Muscle layer of duodenum (tissue), 2 donors: ENCODE results near the gene ACADVL.
"Not testable (repeated sequence)": the region's sequence is repeated elsewhere in the genome, so short reads cannot be mapped to it uniquely, and the experiment has no call there.

ENCODE experiments used
- H3K27ac ChIP-seq: one replicate; pipeline ENCODE4 v1.7.0; 2013; ENCODE audit warnings: mild to moderate bottlenecking, low read length
- H3K27me3 ChIP-seq: one replicate; pipeline ENCODE4 v1.7.0; 2013; ENCODE audit warnings: low read depth, mild to moderate bottlenecking, control low read depth, low read length
- H3K36me3 ChIP-seq, 2 donors: one replicate each; pipeline ENCODE4 v1.7.0; 2013; ENCODE audit warnings: low read length in 2 of 2, control low read depth in 1 of 2, mild to moderate bottlenecking in 1 of 2; ENCODE audit not compliant: insufficient read depth in 2 of 2, control insufficient read depth in 1 of 2
- H3K4me1 ChIP-seq, 2 donors: one replicate each; pipeline ENCODE4 v1.7.0; 2013; ENCODE audit warnings: low read length in 2 of 2, mild to moderate bottlenecking in 2 of 2, control low read depth in 1 of 2, moderate library complexity in 1 of 2; ENCODE audit not compliant: insufficient read depth in 2 of 2, control insufficient read depth in 1 of 2
- H3K4me3 ChIP-seq, 2 donors: one replicate each; pipeline ENCODE4 v1.7.0; 2013; ENCODE audit warnings: low read length in 2 of 2, low read depth in 1 of 2, mild to moderate bottlenecking in 1 of 2
- H3K9me3 ChIP-seq, 2 donors: one replicate each; pipeline ENCODE4 v1.7.0; 2013; ENCODE audit warnings: low read length in 2 of 2, control low read depth in 1 of 2, mild to moderate bottlenecking in 1 of 2; ENCODE audit not compliant: control insufficient read depth in 1 of 2
- donor health status: healthy.

ACADVL gene

GRCh38 chr17:7219812-7220592, at the start of gene ACADVL, which contains the start of gene DLG4:
Gene ACADVL (plus strand): TSS chr17:7219938. CDS start chr17:7219985, 47 bp downstream.
Gene DLG4 (minus strand): TSS chr17:7219836.
- peak within 1 kb of the TSS; percentile 88 to 90 for H3K4me3 ChIP-seq
- H3K27me3 ChIP-seq = no peaks in the 10 kb centered on the region
- peaks cover 16 to 25% of the 10 kb centered on the region in 2 donors for H3K36me3 ChIP-seq
- no peaks in the 10 kb centered on the region for H3K9me3 ChIP-seq
- peaks cover 24 to 58% of the 10 kb centered on the region in 2 donors for H3K4me1 ChIP-seq
- H3K27ac ChIP-seq = peak within 1 kb of the TSS; percentile 97

- not testable (repeated sequence) for H3K27ac ChIP-seq, H3K4me1 ChIP-seq, H3K36me3 ChIP-seq, H3K9me3 ChIP-seq, H3K4me3 ChIP-seq
- H3K27me3 ChIP-seq = peaks cover 12% of the 10 kb centered on the region
These were observed 47.1 kb upstream of the ACADVL start for GRCh38 chr17:7172522-7173191.

GRCh38 chr17:7173687-7174602, 45.8 kb upstream of the ACADVL start:
- H3K4me1 ChIP-seq = peaks cover 0 to 13% of the 10 kb centered on the region in 2 donors
- no peaks in the 10 kb centered on the region for H3K9me3 ChIP-seq
- H3K36me3 ChIP-seq = no peaks in the 10 kb centered on the region
- peaks cover 19% of the 10 kb centered on the region for H3K27me3 ChIP-seq
- no peak overlapping the region for H3K27ac ChIP-seq
- H3K4me3 ChIP-seq = peak overlapping the region in 1 of 2 donors; percentile 44

- H3K4me3 ChIP-seq = no peak overlapping the region
- H3K27me3 ChIP-seq = peaks cover 19% of the 10 kb centered on the region
- peaks cover 0 to 13% of the 10 kb centered on the region in 2 donors for H3K4me1 ChIP-seq
- H3K27ac ChIP-seq = no peak overlapping the region
- H3K9me3 ChIP-seq = no peaks in the 10 kb centered on the region
- H3K36me3 ChIP-seq = no peaks in the 10 kb centered on the region
These were observed 45.0 kb upstream of the ACADVL start for GRCh38 chr17:7174603-7175326.

- peaks cover 19% of the 10 kb centered on the region for H3K27me3 ChIP-seq
These were observed 44.4 kb upstream of the ACADVL start for GRCh38 chr17:7175330-7175733.

GRCh38 chr17:7176107-7176840, 43.5 kb upstream of the ACADVL start:
- Histone ChIP-seq H3K4me3 (no peak overlapping the region), H3K27ac (no peak overlapping the region), H3K27me3 (peaks cover 19% of the 10 kb centered on the region), H3K4me1 (peaks cover 0 to 13% of the 10 kb centered on the region in 2 donors), H3K9me3 (no peaks in the 10 kb centered on the region), H3K36me3 (no peaks in the 10 kb centered on the region)

More at GRCh38 chr17:7175330-7175733, 44.4 kb upstream of the ACADVL start:
- Histone ChIP-seq H3K9me3 (no peaks in the 10 kb centered on the region), H3K4me1 (peaks cover 0 to 13% of the 10 kb centered on the region in 2 donors), H3K36me3 (no peaks in the 10 kb centered on the region), H3K4me3 (no peak overlapping the region), H3K27ac (no peak overlapping the region)

GRCh38 chr17:7176841-7177190, 42.9 kb upstream of the ACADVL start:
- Histone ChIP-seq H3K27me3 (peaks cover 19% of the 10 kb centered on the region), H3K27ac (no peak overlapping the region), H3K9me3 (no peaks in the 10 kb centered on the region), H3K36me3 (no peaks in the 10 kb centered on the region), H3K4me3 (peak overlapping the region in 1 of 2 donors; percentile 55), H3K4me1 (peaks cover 0 to 13% of the 10 kb centered on the region in 2 donors)

GRCh38 chr17:7177191-7177953, 42.4 kb upstream of the ACADVL start:
- Histone ChIP-seq H3K36me3 (no peaks in the 10 kb centered on the region), H3K27ac (no peak overlapping the region), H3K27me3 (peaks cover 19% of the 10 kb centered on the region), H3K4me3 (peak overlapping the region; percentile 55 to 66), H3K9me3 (no peaks in the 10 kb centered on the region), H3K4me1 (peaks cover 0 to 13% of the 10 kb centered on the region in 2 donors)

- Histone ChIP-seq H3K27ac (no peak overlapping the region), H3K4me1 (peaks cover 0 to 13% of the 10 kb centered on the region in 2 donors), H3K9me3 (no peaks in the 10 kb centered on the region), H3K36me3 (no peaks in the 10 kb centered on the region), H3K4me3 (peak overlapping the region; percentile 55 to 66), H3K27me3 (peaks cover 19% of the 10 kb centered on the region)
These were observed 41.7 kb upstream of the ACADVL start for GRCh38 chr17:7177954-7178477.
